ENCODE measurements around the gene ATP11C.

ATP11C gene

DNA sequence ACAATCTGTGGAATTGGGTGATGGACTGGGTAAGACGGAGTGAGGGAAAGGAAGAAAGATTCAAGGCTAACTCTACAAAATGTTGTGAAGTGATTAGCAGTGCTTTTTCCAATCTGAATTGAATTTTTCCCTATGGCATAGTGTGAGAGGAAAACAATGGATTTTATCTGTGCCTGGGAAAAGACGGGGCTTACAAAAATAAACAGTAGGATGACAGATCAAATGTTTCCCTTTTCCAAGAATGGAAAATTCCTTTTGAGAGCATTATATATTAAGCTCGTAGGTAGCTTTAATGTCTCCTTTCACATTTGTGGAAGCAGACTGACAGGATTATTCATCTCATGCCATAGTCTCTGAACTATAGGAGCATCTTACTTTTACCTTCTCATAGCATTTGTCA, 27.8 kb downstream of the ATP11C start:
- no peak overlapping the region for H3K4me3 ChIP-seq (ENCODE audit: low read depth, low read length)
- H3K79me1 ChIP-seq (ENCODE audit: low read length), result no peaks in the 10 kb centered on the region
- no peak overlapping the region for H3K4ac ChIP-seq (ENCODE audit: low read depth, low read length)
- peaks cover 5 to 8% of the 10 kb centered on the region in 2 experiments for H3K4me1 ChIP-seq (ENCODE audit: control insufficient read depth in 1 of 2, insufficient read depth in 2 of 2, low read length in 2 of 2)
- H2BK5ac ChIP-seq (ENCODE audit: low read depth, low read length, poor library complexity), result no peak overlapping the region
- H2AK5ac ChIP-seq (ENCODE audit: low read length), result no peak overlapping the region
- H3K18ac ChIP-seq (ENCODE audit: low read length), result no peak overlapping the region
- H3K14ac ChIP-seq (ENCODE audit: low read length), result no peak overlapping the region
- H2AFZ ChIP-seq (ENCODE audit: insufficient read depth, low read length, poor library complexity), result no peak overlapping the region
- no CpG with 5 or more reads among the region's 3 CpGs for WGBS (ENCODE audit: extremely low coverage, insufficient coverage, insufficient read length)
- H4K91ac ChIP-seq (ENCODE audit: low read depth, low read length), result no peak overlapping the region
- H3K36me3 ChIP-seq (ENCODE audit: control insufficient read depth in 1 of 2, insufficient read depth in 2 of 2, low read length in 2 of 2), result no peaks in the 10 kb centered on the region
- H3K4me2 ChIP-seq (ENCODE audit: low read length), result no peak overlapping the region
- H3K27ac ChIP-seq (ENCODE audit: low read depth, low read length), result no peak overlapping the region
- no peak overlapping the region for H2BK120ac ChIP-seq (ENCODE audit: insufficient read depth, low read length, poor library complexity)
- H3K79me2 ChIP-seq (ENCODE audit: control insufficient read depth, insufficient read depth, low read length, poor library complexity), result no peaks in the 10 kb centered on the region
- no peaks in the 10 kb centered on the region for H3K9me3 ChIP-seq (ENCODE audit: insufficient read depth, low read depth, low read length)
- no peak overlapping the region for H3K23ac ChIP-seq (ENCODE audit: low read length)
- no peak overlapping the region for H2BK12ac ChIP-seq (ENCODE audit: low read length)
- DNase-seq, result no peak
- no peaks in the 10 kb centered on the region for H3K27me3 ChIP-seq (ENCODE audit: insufficient read depth, low read length)
- no peak overlapping the region for H4K12ac ChIP-seq (ENCODE audit: low read depth, low read length)
- H4K8ac ChIP-seq (ENCODE audit: low read depth, low read length), result no peak overlapping the region
- no peak overlapping the region for H3K9ac ChIP-seq (ENCODE audit: low read length)

DNA sequence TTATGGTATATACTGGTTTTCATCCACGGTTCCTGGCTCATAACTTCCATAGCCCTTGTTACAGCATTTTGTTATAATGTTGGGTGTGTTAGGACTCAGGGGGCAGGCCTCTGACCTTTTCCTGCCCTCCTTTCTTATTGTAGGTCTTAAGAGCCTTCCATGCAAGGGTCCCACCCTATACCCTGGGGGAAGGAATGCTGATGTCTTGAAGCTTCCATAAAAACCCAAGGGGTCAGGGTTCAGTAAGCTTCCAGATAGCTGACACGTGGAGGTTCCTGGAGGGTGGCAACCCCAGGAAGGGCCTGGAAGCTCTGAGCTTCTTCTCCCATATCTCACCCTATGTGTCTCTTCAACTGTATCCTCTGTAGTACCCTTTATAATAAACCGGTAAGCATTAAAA, 29.6 kb downstream of the ATP11C start:
- no peak overlapping the region for H3K4me3 ChIP-seq (ENCODE audit: low read depth, low read length)
- no CpG with 5 or more reads among the region's 3 CpGs for WGBS (ENCODE audit: extremely low coverage, insufficient coverage, insufficient read length)

DNA sequence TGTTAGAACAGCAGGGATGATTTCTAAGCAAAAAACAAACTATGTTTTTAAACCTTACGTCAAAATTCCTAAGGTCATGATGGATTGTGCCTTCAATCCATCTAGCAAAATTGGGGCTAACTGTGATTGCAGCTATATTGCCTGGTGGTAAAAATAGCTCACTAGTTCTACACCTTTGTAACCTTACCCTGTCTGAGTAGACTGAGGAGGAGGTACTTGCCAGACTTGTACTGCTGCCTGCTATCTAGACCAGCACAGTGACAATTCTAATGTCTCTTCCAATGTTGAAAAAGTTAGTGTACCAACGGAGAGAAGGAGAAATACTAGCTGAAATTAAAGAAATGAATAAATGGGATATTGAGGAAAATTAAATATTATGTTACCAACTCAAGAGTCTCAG, 30.3 kb downstream of the ATP11C start:
- no peak overlapping the region for H2BK120ac ChIP-seq (ENCODE audit: insufficient read depth, low read length, poor library complexity)
- no peak overlapping the region for H3K18ac ChIP-seq (ENCODE audit: low read length)
- H3K14ac ChIP-seq (ENCODE audit: low read length), result no peak overlapping the region
- no peak overlapping the region for H2BK5ac ChIP-seq (ENCODE audit: low read depth, low read length, poor library complexity)
- H3K23ac ChIP-seq (ENCODE audit: low read length), result no peak overlapping the region
- H3K27me3 ChIP-seq (ENCODE audit: insufficient read depth, low read length), result no peaks in the 10 kb centered on the region
- peaks cover 5 to 8% of the 10 kb centered on the region in 2 experiments for H3K4me1 ChIP-seq (ENCODE audit: control insufficient read depth in 1 of 2, insufficient read depth in 2 of 2, low read length in 2 of 2)
- no peak overlapping the region for H4K8ac ChIP-seq (ENCODE audit: low read depth, low read length)
- H3K4me2 ChIP-seq (ENCODE audit: low read length), result no peak overlapping the region
- H3K4ac ChIP-seq (ENCODE audit: low read depth, low read length), result no peak overlapping the region
- no peak overlapping the region for H4K12ac ChIP-seq (ENCODE audit: low read depth, low read length)
- no peak overlapping the region for H3K27ac ChIP-seq (ENCODE audit: low read depth, low read length)
- no peaks in the 10 kb centered on the region for H3K79me1 ChIP-seq (ENCODE audit: low read length)
- no peak overlapping the region for H2AFZ ChIP-seq (ENCODE audit: insufficient read depth, low read length, poor library complexity)
- no peaks in the 10 kb centered on the region for H3K9me3 ChIP-seq (ENCODE audit: insufficient read depth, low read depth, low read length)
- H2BK12ac ChIP-seq (ENCODE audit: low read length), result no peak overlapping the region
- no peak for DNase-seq
- H4K91ac ChIP-seq (ENCODE audit: low read depth, low read length), result no peak overlapping the region
- H3K4me3 ChIP-seq (ENCODE audit: low read depth, low read length), result no peak overlapping the region
- H3K9ac ChIP-seq (ENCODE audit: low read length), result no peak overlapping the region
- H2AK5ac ChIP-seq (ENCODE audit: low read length), result no peak overlapping the region
- WGBS (ENCODE audit: extremely low coverage, insufficient coverage, insufficient read length), result no CpG with 5 or more reads among the region's 2 CpGs
- no peaks in the 10 kb centered on the region for H3K36me3 ChIP-seq (ENCODE audit: control insufficient read depth in 1 of 2, insufficient read depth in 2 of 2, low read length in 2 of 2)
- no peaks in the 10 kb centered on the region for H3K79me2 ChIP-seq (ENCODE audit: control insufficient read depth, insufficient read depth, low read length, poor library complexity)

More for the DNA sequence above, 29.6 kb downstream of the ATP11C start:
- Histone ChIP-seq H3K36me3 (ENCODE audit: control insufficient read depth in 1 of 2, insufficient read depth in 2 of 2, low read length in 2 of 2) (no peaks in the 10 kb centered on the region), H3K79me1 (ENCODE audit: low read length) (no peaks in the 10 kb centered on the region), H3K79me2 (ENCODE audit: control insufficient read depth, insufficient read depth, low read length, poor library complexity) (no peaks in the 10 kb centered on the region), H3K4ac (ENCODE audit: low read depth, low read length) (no peak overlapping the region), H3K14ac (ENCODE audit: low read length) (no peak overlapping the region), H2BK5ac (ENCODE audit: low read depth, low read length, poor library complexity) (no peak overlapping the region), H2BK12ac (ENCODE audit: low read length) (no peak overlapping the region), H2BK120ac (ENCODE audit: insufficient read depth, low read length, poor library complexity) (no peak overlapping the region), H3K9ac (ENCODE audit: low read length) (no peak overlapping the region), H3K27me3 (ENCODE audit: insufficient read depth, low read length) (no peaks in the 10 kb centered on the region), H4K91ac (ENCODE audit: low read depth, low read length) (no peak overlapping the region), H2AK5ac (ENCODE audit: low read length) (no peak overlapping the region), H4K8ac (ENCODE audit: low read depth, low read length) (no peak overlapping the region), H3K23ac (ENCODE audit: low read length) (no peak overlapping the region), H2AFZ (ENCODE audit: insufficient read depth, low read length, poor library complexity) (no peak overlapping the region), H3K27ac (ENCODE audit: low read depth, low read length) (no peak overlapping the region), H3K18ac (ENCODE audit: low read length) (no peak overlapping the region), H3K4me1 (ENCODE audit: control insufficient read depth in 1 of 2, insufficient read depth in 2 of 2, low read length in 2 of 2) (peaks cover 5 to 8% of the 10 kb centered on the region in 2 experiments), H3K9me3 (ENCODE audit: insufficient read depth, low read depth, low read length) (no peaks in the 10 kb centered on the region), H3K4me2 (ENCODE audit: low read length) (no peak overlapping the region), H4K12ac (ENCODE audit: low read depth, low read length) (no peak overlapping the region)
- no peak for DNase-seq

- H3K4me3 ChIP-seq (ENCODE audit: low read depth, low read length), result no peak overlapping the region
- no peak overlapping the region for H2AK5ac ChIP-seq (ENCODE audit: low read length)
- no peak overlapping the region for H3K27ac ChIP-seq (ENCODE audit: low read depth, low read length)
- no peak overlapping the region for H4K8ac ChIP-seq (ENCODE audit: low read depth, low read length)
- no peak overlapping the region for H3K4me2 ChIP-seq (ENCODE audit: low read length)
- no peaks in the 10 kb centered on the region for H3K79me2 ChIP-seq (ENCODE audit: control insufficient read depth, insufficient read depth, low read length, poor library complexity)
- H2BK5ac ChIP-seq (ENCODE audit: low read depth, low read length, poor library complexity), result no peak overlapping the region
- H4K12ac ChIP-seq (ENCODE audit: low read depth, low read length), result no peak overlapping the region
- no peak overlapping the region for H3K14ac ChIP-seq (ENCODE audit: low read length)
- H3K4me1 ChIP-seq (ENCODE audit: control insufficient read depth in 1 of 2, insufficient read depth in 2 of 2, low read length in 2 of 2), result peaks cover 5 to 6% of the 10 kb centered on the region in 2 experiments
- no peak overlapping the region for H4K91ac ChIP-seq (ENCODE audit: low read depth, low read length)
- H2BK12ac ChIP-seq (ENCODE audit: low read length), result no peak overlapping the region
- no peaks in the 10 kb centered on the region for H3K79me1 ChIP-seq (ENCODE audit: low read length)
- no peak overlapping the region for H2BK120ac ChIP-seq (ENCODE audit: insufficient read depth, low read length, poor library complexity)
- no peaks in the 10 kb centered on the region for H3K36me3 ChIP-seq (ENCODE audit: control insufficient read depth in 1 of 2, insufficient read depth in 2 of 2, low read length in 2 of 2)
- H3K9ac ChIP-seq (ENCODE audit: low read length), result no peak overlapping the region
- H3K23ac ChIP-seq (ENCODE audit: low read length), result no peak overlapping the region
- H3K4ac ChIP-seq (ENCODE audit: low read depth, low read length), result no peak overlapping the region
- no peak overlapping the region for H3K18ac ChIP-seq (ENCODE audit: low read length)
- no peaks in the 10 kb centered on the region for H3K27me3 ChIP-seq (ENCODE audit: insufficient read depth, low read length)
- H3K9me3 ChIP-seq (ENCODE audit: insufficient read depth, low read depth, low read length), result no peaks in the 10 kb centered on the region
- no peak for DNase-seq
- no CpG with 5 or more reads among the region's 2 CpGs for WGBS (ENCODE audit: extremely low coverage, insufficient coverage, insufficient read length)
- H2AFZ ChIP-seq (ENCODE audit: insufficient read depth, low read length, poor library complexity), result no peak overlapping the region
These were observed 34.5 kb downstream of the ATP11C start for GRCh38 chrX:139898334-139898733.
